Muscle of leg (tissue), 11 donors: ENCODE measurements around the gene CEP131. TPM values are rescaled to one million over a fixed set of nuclear protein-coding genes. Genes with fewer than 3 reads are reported as not detected.

ENCODE experiments used
- DNase-seq: peaks from one replicate; pipeline ENCODE4 v3.0.0; 2013
- H3K27ac ChIP-seq: one replicate; pipeline ENCODE4 v1.5.1; 2013; ENCODE audit warnings: mild to moderate bottlenecking, low read length, control low read depth
- H3K27me3 ChIP-seq: one replicate; pipeline ENCODE4 v1.6.1; 2013; ENCODE audit warnings: low read length; ENCODE audit not compliant: control insufficient read depth, insufficient read depth
- H3K36me3 ChIP-seq: one replicate; pipeline ENCODE4 v1.6.1; 2013; ENCODE audit warnings: low read length; ENCODE audit not compliant: control insufficient read depth, insufficient read depth
- H3K4me1 ChIP-seq: one replicate; pipeline ENCODE4 v1.6.1; 2013; ENCODE audit warnings: low read length; ENCODE audit not compliant: control insufficient read depth, insufficient read depth
- H3K4me3 ChIP-seq: one replicate; pipeline ENCODE4 v1.5.1; 2013; ENCODE audit warnings: low read length, control low read depth
- H3K9me3 ChIP-seq: replicated peaks from 2 replicates; pipeline ENCODE4 v1.6.1; 2013; ENCODE audit warnings: low read depth, low read length; ENCODE audit not compliant: control insufficient read depth
- WGBS: methylation state at CpG from one replicate; pipeline ENCODE4 v1.1.5; 2013; ENCODE audit warnings: missing lambda C conversion rate; ENCODE audit not compliant: insufficient coverage; 5-methylcytosine and 5-hydroxymethylcytosine counted together
- polyA plus RNA-seq, 8 donors: library from polyadenylated mRNA; unstranded; fragments of 120-200 nt; gene quantifications; one replicate each; pipeline versions ENCODE4 v1.2.1 to v1.2.3, GENCODE V29; 2013; ENCODE audit warnings: inconsistent platforms in 1 of 8, low replicate concordance in 1 of 8; ENCODE audit not compliant: insufficient read length in 8 of 8, insufficient read depth in 1 of 8
- total RNA-seq: library from RNA; stranded (reverse); fragments of 120-200 nt; gene quantifications from one replicate; pipeline ENCODE4 v1.2.4, GENCODE V29; 2013

Gene CEP131
- total and polyA plus RNA-seq, 9 donors, result 8.3 to 16.4 (median 13.5) TPM

GRCh38 chr17:81260641-81261040 is 37.9 kb upstream of the CEP131 start:
- no peak for DNase-seq
- H3K4me1 ChIP-seq, result peaks cover 13% of the 10 kb centered on the region
- no peak overlapping the region for H3K4me3 ChIP-seq
- 92% methylated on average over 19 of the region's 19 CpGs for WGBS
- no peaks in the 10 kb centered on the region for H3K27me3 ChIP-seq
- H3K9me3 ChIP-seq, result no peaks in the 10 kb centered on the region
- no peak overlapping the region for H3K27ac ChIP-seq
- H3K36me3 ChIP-seq, result peaks cover 75% of the 10 kb centered on the region

GRCh38 chr17:81260171-81260570 is 37.4 kb upstream of the CEP131 start:
- no peak for DNase-seq
- no peaks in the 10 kb centered on the region for H3K9me3 ChIP-seq
- WGBS, result 90% methylated on average over 15 of the region's 17 CpGs
- H3K4me1 ChIP-seq, result peaks cover 18% of the 10 kb centered on the region
- no peaks in the 10 kb centered on the region for H3K27me3 ChIP-seq
- no peak overlapping the region for H3K27ac ChIP-seq
- peaks cover 71% of the 10 kb centered on the region for H3K36me3 ChIP-seq
- no peak overlapping the region for H3K4me3 ChIP-seq

- 83% methylated on average over 19 of the region's 23 CpGs for WGBS
- DNase-seq, result no peak
- H3K4me1 ChIP-seq, result peaks cover 28% of the 10 kb centered on the region
- H3K4me3 ChIP-seq, result no peak overlapping the region
- peaks cover 64% of the 10 kb centered on the region for H3K36me3 ChIP-seq
- no peaks in the 10 kb centered on the region for H3K27me3 ChIP-seq
- no peaks in the 10 kb centered on the region for H3K9me3 ChIP-seq
- H3K27ac ChIP-seq, result no peak overlapping the region
These were observed 36.4 kb upstream of the CEP131 start for GRCh38 chr17:81259058-81259605.

- Histone ChIP-seq H3K4me3 (no peak overlapping the region), H3K27me3 (no peaks in the 10 kb centered on the region), H3K36me3 (peaks cover 57% of the 10 kb centered on the region), H3K27ac (no peak overlapping the region), H3K4me1 (peaks cover 32% of the 10 kb centered on the region), H3K9me3 (no peaks in the 10 kb centered on the region)
- no peak for DNase-seq
- 62% methylated on average over 20 of the region's 20 CpGs for WGBS
These were observed 35.5 kb upstream of the CEP131 start for GRCh38 chr17:81258292-81258691.

GRCh38 chr17:81257533-81257932 is 34.8 kb upstream of the CEP131 start:
- H3K27me3 ChIP-seq, result no peaks in the 10 kb centered on the region
- peaks cover 50% of the 10 kb centered on the region for H3K36me3 ChIP-seq
- WGBS, result 75% methylated on average over 19 of the region's 19 CpGs
- H3K4me3 ChIP-seq, result no peak overlapping the region
- H3K9me3 ChIP-seq, result no peaks in the 10 kb centered on the region
- DNase-seq, result no peak
- H3K27ac ChIP-seq, result no peak overlapping the region
- peaks cover 39% of the 10 kb centered on the region for H3K4me1 ChIP-seq

GRCh38 chr17:81256616-81257015 is 33.9 kb upstream of the CEP131 start:
- WGBS, result 93% methylated on average over 11 of the region's 12 CpGs
- no peaks in the 10 kb centered on the region for H3K27me3 ChIP-seq
- no peak overlapping the region for H3K4me3 ChIP-seq
- H3K9me3 ChIP-seq, result no peaks in the 10 kb centered on the region
- no peak for DNase-seq
- no peak overlapping the region for H3K27ac ChIP-seq
- H3K4me1 ChIP-seq, result peaks cover 48% of the 10 kb centered on the region
- H3K36me3 ChIP-seq, result peaks cover 45% of the 10 kb centered on the region

GRCh38 chr17:81254955-81255717 is 32.4 kb upstream of the CEP131 start:
- Histone ChIP-seq H3K4me3 (no peak overlapping the region), H3K4me1 (peaks cover 61% of the 10 kb centered on the region), H3K36me3 (peaks cover 47% of the 10 kb centered on the region), H3K9me3 (no peaks in the 10 kb centered on the region), H3K27ac (peak overlapping the region; percentile 62), H3K27me3 (no peaks in the 10 kb centered on the region)
- DNase-seq, result peak; percentile 87
- WGBS, result 15% methylated on average over 27 of the region's 35 CpGs

GRCh38 chr17:81253358-81254131 is 30.8 kb upstream of the CEP131 start:
- 44% methylated on average over 13 of the region's 19 CpGs for WGBS
- Histone ChIP-seq H3K27ac (no peak overlapping the region), H3K4me3 (no peak overlapping the region), H3K9me3 (no peaks in the 10 kb centered on the region), H3K4me1 (peaks cover 61% of the 10 kb centered on the region), H3K36me3 (peaks cover 40% of the 10 kb centered on the region), H3K27me3 (no peaks in the 10 kb centered on the region)
- DNase-seq, result peak; percentile 46

GRCh38 chr17:81252987-81253329 is 30.2 kb upstream of the CEP131 start:
- DNase-seq, result no peak
- H3K27me3 ChIP-seq, result no peaks in the 10 kb centered on the region
- H3K36me3 ChIP-seq, result peaks cover 36% of the 10 kb centered on the region
- 68% methylated on average over 14 of the region's 15 CpGs for WGBS
- no peak overlapping the region for H3K4me3 ChIP-seq
- peak overlapping the region; percentile 81 for H3K27ac ChIP-seq
- H3K4me1 ChIP-seq, result peaks cover 61% of the 10 kb centered on the region
- H3K9me3 ChIP-seq, result no peaks in the 10 kb centered on the region

GRCh38 chr17:81252326-81252986 is 29.7 kb upstream of the CEP131 start:
- H3K27me3 ChIP-seq, result no peaks in the 10 kb centered on the region
- peaks cover 61% of the 10 kb centered on the region for H3K4me1 ChIP-seq
- H3K36me3 ChIP-seq, result peaks cover 31% of the 10 kb centered on the region
- WGBS, result 66% methylated on average over 13 of the region's 15 CpGs
- DNase-seq, result peak; percentile 60
- H3K27ac ChIP-seq, result peak overlapping the region; percentile 81
- H3K4me3 ChIP-seq, result no peak overlapping the region
- no peaks in the 10 kb centered on the region for H3K9me3 ChIP-seq
